HG02973 (cell line): ENCODE data around the gene SLC6A6.

Source experiments
- ATAC-seq: cut with Tn5 transposase; IDR thresholded peaks from one replicate; pipeline ENCODE4 v1.9.1; 2021; ENCODE audit warnings: moderate library complexity; ENCODE audit not compliant: unreplicated experiment

SLC6A6 gene

DNA sequence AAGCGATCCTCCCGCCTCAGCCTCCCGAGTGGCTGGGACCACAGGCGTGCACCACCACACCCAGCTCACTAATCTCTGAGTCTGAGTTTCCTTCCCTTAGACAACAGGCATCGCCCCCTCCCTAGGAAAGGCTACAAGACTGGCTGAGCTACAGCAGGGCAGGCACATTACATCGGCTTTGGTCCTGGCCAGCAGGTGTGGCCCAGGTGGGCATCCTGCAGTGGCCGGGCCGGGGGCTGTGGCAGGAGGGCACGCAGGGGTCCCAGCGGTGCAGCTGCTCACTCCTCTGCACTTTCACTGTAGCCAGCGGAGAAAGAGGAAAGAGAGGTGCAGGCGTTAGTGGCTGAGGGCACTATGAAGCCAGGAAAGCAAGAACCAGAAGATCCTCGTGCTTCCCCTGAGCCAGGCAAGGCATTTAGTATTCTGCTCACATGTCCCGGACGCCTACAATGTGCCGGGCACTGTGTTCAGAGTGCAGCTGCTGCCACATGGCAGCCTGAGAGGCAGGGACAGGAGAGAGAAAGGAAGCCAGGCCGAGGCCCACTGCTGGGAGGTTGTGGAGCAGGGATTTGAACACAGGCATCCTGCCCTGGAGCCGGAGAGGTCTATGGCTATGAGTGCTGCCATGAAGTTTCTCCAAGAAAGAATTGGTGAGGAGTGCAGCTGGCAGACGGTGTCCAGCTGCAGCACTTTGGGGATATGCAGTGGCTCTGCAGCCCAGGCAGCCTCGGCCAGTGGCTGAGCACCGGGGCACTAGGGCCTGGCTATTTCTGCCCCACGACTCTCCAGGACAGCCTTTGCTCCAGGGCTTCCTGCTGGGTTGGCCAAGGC lies 115.4 kb downstream of the SLC6A6 start:
- no peak for ATAC-seq

DNA sequence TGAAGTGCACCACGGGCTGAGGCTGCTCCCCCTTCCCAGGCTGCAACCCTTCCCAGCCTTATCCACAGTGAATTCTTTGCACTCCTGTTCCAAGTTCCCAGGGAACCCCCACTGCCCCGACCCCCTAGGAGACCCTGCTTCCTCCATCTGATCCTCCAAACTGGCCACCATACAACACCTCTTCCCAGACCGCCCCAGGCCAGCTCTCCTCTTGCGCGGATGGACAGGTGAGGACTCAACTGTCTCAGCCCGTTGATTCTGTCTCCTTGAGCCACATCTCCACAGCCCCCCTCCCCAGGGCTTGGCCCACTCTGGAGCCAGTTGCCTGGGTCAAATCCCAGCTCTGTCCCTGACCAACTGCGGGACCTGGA lies 116.0 kb downstream of the SLC6A6 start:
- ATAC-seq, result no peak

- no peak for ATAC-seq
These were observed 116.5 kb downstream of the SLC6A6 start for GRCh38 chr3:14518893-14519292.

DNA sequence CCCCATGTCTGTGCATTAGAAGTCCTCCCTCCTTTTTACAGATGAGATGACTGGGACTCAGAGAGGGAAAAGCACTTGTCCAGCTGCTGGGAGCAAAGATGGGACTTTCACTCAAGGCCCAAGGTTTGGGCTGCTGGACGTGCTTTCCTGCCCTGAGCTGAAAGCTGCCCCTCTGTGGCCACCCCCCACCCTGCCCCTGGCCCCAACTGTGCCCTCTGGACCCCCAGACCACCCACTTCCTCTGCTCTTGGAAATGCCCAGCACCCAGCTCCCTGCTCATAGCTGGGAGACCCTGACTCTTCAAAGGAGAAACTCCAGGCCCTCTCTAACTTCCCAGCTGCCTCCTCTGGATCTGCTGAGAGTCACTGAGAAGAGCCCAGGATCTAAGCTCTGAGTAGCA lies 117.0 kb downstream of the SLC6A6 start:
- ATAC-seq, result no peak

- no peak for ATAC-seq
These were observed 117.7 kb downstream of the SLC6A6 start for GRCh38 chr3:14520149-14520548.

DNA sequence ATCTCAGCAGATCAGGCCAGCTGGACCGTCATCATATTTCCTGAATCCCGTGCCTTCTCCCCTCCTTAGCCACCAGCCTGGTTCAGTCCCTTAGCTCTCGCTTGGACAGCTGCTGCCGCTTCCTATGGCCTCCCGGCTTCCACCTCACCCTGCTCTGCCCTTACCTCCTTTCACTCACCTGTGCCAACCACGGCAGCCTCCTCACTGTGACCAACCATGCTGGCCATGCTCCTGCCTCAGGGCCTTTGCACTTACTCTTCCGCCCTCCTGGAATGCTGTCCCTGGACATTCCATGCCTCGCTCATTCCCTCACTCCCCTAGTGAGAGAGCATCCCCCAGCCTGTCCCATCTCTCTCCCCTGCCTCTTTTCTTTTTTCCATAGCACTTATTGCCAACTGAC lies 118.6 kb downstream of the SLC6A6 start:
- ATAC-seq, result no peak

DNA sequence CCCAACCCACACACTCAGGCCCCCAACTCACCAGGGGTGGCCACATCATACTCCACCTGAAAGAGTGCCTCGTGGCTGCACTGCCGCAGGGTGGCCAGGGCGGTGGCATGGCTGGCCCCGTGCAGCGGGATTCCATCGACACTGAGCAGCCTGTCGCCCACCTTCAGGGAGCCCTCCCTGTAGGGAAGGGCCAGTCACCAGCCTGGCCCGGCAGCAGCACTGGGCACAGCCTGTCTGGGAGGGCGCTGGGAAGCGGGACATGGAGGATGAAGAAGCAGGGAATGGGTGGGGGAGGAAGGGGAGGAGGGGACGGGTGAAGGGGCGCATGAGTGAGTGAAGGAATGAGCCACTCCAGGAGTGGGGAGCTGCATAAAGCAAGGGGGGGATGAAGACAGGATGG lies 119.2 kb downstream of the SLC6A6 start:
- no peak for ATAC-seq

DNA sequence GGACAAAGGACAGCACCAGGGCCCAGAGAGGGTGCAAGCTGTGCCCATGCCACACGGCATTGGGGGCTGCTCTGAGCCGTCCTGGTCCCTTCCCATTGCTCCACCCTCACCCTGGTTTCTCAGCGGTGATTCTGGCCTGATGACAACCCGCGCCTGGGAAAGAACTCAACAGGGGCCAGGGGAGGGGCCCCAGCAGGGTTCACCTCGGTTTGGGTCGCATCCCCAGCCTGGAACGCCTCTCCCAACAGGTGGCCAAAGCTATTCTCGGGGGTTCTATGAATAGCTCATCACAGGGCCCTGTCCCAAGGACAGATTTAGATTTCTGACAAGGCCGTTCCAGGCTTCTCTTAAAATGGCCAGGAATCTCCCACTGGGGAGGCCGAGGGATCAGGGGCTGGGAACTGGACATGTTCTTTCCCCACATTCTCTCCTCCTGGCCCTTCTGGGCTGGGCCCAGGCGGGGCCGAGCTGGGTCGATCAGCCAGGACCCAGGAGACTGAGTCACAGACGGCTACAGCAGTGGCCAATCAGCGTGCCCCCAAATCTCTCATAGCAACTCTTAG lies 119.8 kb downstream of the SLC6A6 start:
- ATAC-seq, result no peak

- no peak for ATAC-seq
These were observed 120.4 kb downstream of the SLC6A6 start for GRCh38 chr3:14522768-14523167.

GRCh38 chr3:14523792-14524191 lies 121.4 kb downstream of the SLC6A6 start:
- ATAC-seq, result no peak

- ATAC-seq, result no peak
These were observed 121.9 kb downstream of the SLC6A6 start for GRCh38 chr3:14524311-14524711.

DNA sequence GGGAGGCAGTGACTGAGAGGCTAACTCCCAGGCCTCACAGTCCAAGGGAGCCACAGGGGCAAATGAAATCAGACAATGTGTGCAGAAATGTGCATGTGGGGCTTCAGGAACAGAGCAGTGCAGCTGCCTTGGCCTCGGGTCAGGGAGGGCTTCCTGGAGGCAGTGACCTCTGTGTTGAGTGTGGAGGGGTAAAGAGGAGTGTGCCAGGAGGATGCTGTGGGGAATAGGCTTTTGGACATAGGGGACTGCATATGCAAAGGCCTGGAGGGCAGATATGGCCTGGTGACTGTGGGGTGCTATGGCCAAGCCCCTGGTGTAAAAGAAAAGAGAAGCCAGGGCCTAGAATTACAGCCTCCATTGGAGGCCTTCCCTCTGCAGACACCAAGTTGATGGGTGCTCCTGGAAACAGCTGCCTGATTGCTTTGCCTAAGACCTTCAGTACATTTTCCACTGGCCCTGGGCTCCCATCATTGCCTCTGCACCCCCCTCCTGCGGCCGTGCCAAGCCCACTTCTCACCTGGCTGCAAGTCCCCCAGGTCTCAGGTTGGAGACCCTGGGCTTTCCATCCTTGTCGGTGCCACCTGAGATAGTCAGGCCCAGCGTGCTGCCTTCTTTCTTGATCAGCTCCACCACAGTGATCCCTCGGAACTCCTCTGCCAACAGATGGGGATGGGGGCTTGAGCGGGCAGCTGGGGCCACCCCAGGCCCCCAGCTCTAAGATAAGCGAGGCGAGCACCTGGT lies 122.7 kb downstream of the SLC6A6 start:
- ATAC-seq, result no peak

DNA sequence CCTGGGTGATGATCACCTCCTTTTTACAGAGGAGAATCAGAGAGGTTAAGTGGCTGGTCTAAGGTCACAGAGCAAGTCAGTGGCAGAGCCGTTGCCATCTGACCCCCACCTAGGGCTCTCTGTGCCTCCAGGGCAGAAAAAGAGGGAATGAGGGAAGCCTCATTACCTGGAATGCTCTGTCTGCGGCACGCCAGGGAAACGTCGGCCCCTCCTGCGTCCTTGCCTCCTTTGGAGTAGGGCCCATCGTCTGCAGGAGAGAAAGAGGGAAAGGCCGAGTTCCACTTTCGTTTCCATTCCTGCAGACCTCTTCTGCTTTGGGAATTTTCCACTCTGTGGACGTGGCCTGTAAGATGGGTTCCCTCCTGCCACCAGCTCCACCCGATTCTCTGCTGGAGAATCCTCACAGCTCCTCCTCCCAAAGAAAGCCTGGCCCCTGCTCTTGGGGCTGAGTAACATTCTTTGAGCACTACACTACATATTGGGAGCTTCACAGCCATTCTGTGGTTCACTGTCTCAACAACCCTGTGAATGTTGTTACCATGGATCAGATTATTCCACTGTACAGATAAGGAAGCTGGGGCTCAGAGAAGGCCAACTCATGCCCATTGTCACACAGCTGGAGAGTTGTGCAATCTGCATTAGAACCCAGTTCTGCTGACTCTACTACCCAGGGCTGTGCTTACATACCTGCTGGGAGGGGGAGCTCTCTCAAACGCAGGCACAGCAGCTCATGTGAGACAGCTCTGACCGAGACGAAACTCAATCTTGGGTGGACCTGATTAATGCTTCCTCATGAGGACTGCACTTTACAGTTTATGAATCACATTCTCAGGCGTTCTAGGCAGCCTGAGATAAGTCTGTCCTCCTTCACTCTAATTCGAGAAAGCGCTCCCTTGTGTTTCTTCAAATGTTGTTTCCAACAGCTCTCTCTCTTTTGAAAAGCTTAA lies 123.6 kb downstream of the SLC6A6 start:
- no peak for ATAC-seq

- ATAC-seq, result no peak
These were observed 125.7 kb downstream of the SLC6A6 start for GRCh38 chr3:14528081-14528480.

DNA sequence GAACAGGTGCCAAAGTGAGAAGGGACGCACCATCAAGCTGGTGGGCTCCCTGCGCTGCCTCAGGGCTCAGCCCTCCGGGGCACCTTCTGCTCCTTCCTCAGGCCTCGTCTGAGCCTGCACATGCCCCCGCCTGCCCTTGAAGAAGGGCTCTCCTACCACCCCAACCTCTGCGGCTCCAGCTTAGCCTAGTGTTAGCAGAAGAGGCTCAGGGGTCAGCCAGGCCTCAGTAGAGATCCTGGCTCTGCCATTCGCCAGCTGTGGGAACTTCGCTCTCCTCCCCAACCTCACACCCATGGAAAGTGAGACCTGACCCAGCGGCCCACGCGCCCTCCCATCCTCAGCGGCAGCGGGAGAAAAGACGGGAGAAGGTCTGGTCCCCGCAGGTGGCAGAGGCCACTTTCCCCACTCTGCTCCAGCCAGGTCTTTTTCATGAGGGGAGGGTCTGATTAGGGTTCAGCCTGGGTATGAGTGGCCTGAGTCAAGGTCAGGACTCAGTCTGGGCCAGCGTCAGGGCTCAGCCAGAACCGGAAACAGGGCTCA lies 129.5 kb downstream of the SLC6A6 start:
- ATAC-seq, result no peak

DNA sequence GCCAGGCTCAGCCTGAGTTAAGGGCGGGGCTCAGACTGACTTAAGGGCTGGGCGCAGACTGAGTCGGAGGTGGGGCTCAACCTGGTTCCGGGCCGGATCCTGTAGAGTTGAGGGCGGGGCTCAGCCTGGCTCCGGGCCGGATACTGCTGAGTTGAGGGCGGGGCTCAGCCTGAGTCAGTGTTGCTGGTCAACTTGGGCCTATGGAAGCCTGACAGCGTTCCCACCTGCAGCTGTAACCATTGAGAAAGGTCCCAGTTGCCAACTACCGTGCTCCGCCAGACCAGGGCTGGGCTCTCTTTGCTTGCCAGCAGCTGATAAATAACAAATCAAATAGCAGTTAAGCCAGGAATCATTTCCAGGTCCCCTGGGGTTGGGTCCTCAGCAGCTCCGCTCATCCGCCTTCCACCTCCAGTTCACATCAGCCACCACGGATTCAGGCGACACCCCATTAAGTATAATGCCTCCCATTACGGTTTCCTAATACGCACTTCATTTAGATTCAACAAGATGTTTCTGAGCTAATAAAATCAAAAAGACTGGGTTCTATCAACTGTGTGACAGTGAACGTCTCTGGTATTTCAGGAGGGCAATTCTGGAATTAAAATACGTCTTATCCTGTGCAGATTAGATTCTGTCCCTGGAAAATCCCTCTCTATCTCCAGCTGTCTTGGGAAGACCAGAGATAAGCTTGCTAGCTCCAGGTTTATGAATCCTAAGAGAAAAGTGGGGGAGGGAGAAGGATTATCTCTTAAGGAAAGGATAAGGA lies 130.5 kb downstream of the SLC6A6 start:
- ATAC-seq, result no peak

DNA sequence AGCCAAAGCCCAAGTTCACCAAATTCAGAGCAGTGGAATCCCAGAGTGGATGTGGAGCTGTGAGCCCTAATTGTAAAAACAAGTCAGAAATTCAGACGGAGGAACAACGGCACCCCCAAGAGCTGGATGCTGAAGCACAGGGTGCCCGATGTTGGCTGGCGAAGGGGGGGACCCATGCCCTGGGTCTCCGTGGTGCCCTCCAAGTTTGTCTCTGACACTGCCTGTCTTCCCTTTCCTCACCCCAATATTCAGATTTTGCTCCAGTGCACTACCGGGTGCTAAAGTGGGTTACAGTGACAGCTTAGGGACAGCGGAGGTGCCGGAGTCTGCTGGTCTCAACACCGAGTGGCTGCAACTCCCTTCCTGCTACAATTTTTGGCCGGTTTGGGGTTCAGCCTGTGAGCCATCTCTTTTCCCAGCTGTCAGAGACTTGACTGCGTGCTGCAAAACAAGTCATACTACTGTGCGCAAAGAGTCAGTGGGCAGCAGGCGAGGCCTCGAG lies 131.1 kb downstream of the SLC6A6 start:
- no peak for ATAC-seq

DNA sequence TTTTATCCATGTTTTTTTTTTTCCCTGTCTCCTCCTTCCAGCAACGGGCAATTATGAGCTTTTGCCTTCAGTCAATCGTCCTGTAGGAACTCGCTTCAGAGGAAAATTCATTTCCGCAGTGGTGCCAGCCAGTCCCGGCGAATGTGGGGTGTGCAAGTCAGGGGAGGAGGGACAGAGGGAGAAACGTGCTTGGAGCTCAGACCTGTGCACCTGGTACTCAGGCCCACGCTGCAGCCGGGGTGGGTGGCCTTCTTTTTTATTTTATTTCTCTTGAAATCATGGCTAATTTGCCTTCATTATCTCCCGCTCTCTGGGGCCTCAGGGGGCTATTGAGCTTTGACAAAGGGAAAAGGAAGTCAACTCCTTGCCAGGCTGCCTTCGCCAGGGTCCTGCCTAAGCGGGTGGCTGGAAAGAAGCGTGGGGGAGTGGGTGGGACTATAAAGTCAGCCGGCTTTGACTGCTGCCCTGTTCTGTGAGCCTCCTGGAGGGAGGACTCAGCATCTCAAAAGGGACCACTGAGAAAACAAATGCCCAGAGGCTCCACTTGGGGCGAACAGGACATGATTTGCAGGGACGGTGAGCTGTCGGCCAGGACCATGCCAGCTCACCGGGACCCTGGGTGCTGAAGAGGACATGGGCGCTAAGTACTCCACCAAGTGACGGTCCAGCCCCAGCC lies 132.2 kb downstream of the SLC6A6 start:
- ATAC-seq, result no peak

DNA sequence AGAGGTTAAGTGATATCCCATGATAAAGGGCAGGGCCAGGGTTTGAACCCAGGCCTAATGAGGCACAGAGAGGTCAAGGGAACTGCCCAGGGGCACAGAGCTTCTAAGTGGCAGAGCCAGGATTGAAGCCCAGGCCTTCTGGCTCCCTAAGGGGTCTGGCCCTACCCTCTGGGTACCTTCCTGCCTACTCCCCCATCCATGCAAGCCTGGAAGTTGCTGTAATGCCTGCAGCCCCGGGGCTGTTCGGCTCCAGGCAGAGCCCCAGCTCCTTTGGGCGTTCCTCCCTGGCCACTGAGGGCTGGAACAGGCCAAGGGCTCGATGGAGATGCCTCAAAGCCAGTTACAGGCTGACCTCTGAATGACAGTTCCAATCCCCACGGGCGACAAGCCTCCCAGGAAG lies 133.2 kb downstream of the SLC6A6 start:
- no peak for ATAC-seq
